ENCODE results near the gene BTN1A1. TPM values are rescaled to one million over a fixed set of nuclear protein-coding genes. Genes with fewer than 3 reads are reported as not detected.

Gene BTN1A1
- total and polyA plus RNA-seq, 9 of the 15 experiments (the other 6 are each of a cell fraction or from before 2014, with no cell fraction given) = 0.01 to 0.15 (median 0.06) TPM; not detected in 4

DNA sequence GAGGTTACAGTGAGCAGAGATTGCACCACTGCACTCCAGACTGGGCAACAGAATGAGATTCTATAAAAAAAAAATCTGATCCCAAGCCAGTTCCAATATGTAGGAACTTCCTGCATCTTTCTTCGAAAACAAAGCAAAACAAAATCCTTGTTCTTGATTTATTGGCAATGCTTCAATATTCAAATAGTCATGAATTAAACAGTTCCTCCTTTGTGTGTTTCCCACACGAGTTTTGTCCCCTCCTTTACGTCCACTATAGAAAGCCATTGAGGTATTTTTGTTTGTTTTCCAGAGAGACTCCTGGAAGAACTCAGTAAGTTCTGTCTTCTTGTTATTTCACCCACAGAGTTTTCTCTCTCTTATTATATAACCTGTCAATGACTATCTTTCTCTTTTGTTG, 7.6 kb downstream of the BTN1A1 start:
- 50% methylated on average over 3 of the region's 3 CpGs for WGBS (ENCODE audit: insufficient coverage, low coverage, missing lambda C conversion rate)
- TF ChIP-seq, protein P1, sequence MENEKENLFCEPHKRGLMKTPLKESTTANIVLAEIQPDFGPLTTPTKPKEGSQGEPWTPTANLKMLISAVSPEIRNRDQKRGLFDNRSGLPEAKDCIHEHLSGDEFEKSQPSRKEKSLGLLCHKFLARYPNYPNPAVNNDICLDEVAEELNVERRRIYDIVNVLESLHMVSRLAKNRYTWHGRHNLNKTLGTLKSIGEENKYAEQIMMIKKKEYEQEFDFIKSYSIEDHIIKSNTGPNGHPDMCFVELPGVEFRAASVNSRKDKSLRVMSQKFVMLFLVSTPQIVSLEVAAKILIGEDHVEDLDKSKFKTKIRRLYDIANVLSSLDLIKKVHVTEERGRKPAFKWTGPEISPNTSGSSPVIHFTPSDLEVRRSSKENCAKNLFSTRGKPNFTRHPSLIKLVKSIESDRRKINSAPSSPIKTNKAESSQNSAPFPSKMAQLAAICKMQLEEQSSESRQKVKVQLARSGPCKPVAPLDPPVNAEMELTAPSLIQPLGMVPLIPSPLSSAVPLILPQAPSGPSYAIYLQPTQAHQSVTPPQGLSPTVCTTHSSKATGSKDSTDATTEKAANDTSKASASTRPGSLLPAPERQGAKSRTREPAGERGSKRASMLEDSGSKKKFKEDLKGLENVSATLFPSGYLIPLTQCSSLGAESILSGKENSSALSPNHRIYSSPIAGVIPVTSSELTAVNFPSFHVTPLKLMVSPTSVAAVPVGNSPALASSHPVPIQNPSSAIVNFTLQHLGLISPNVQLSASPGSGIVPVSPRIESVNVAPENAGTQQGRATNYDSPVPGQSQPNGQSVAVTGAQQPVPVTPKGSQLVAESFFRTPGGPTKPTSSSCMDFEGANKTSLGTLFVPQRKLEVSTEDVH (IDR thresholded peaks at IDR 0.05; ENCODE audit: low read depth, partially characterized antibody) = no peak
- no peak for TF ChIP-seq ESRRA (IDR thresholded peaks at IDR 0.05; ENCODE audit: borderline replicate concordance, low read depth)
- no peak for TF ChIP-seq ZNF316 (IDR thresholded peaks at IDR 0.05)
- TF ChIP-seq TRIM24 (IDR thresholded peaks at IDR 0.05) = no peak
- no peak for TF ChIP-seq ARID1B (IDR thresholded peaks at IDR 0.05)
- TF ChIP-seq YBX1 (IDR thresholded peaks at IDR 0.05) = no peak
- no peak for TF ChIP-seq RAD51 (IDR thresholded peaks at IDR 0.05; ENCODE audit: borderline replicate concordance, low read depth)
- no peak for TF ChIP-seq CBX2 (IDR thresholded peaks at IDR 0.05; ENCODE audit: insufficient read depth, low read length, poor library complexity, severe bottlenecking)
- no peak for TF ChIP-seq PHTF2 (CRISPR knock-in tag; IDR thresholded peaks at IDR 0.05)
- H3K9me3 ChIP-seq (replicated peaks; ENCODE audit: control insufficient read depth, insufficient read depth, low read depth, low read length) = no peaks in the 10 kb centered on the region
- H3K79me2 ChIP-seq (ENCODE audit: control insufficient read depth, insufficient read depth, low read length) = no peaks in the 10 kb centered on the region
- H2AFZ ChIP-seq (ENCODE audit: low read depth, low read length) = no peak overlapping the region
- H3K27me3 ChIP-seq (ENCODE audit: control insufficient read depth in 2 of 2, insufficient read depth in 2 of 2, low read length in 2 of 2) = no peaks in the 10 kb centered on the region
- ChIA-PET POLR2A (no interaction called here), CTCF (ENCODE audit: low intra/inter-chr PET ratio) (no interaction called here)
- H4K20me1 ChIP-seq (replicated peaks; ENCODE audit: control insufficient read depth, insufficient read depth, low read length) = no peaks in the 10 kb centered on the region
- H3K9ac ChIP-seq (ENCODE audit: insufficient read depth in 1 of 2, low read depth in 2 of 2, low read length in 2 of 2) = no peak overlapping the region
- ATAC-seq = no peak
- H3K27ac ChIP-seq (ENCODE audit: extremely low read depth, low read depth, low read length) = no peak overlapping the region
- in situ Hi-C loops (cut with MboI) (no loop called here), intact Hi-C loops (cut with micrococcal nuclease) (no loop called here)
- no peaks in the 10 kb centered on the region for H3K36me3 ChIP-seq (ENCODE audit: control insufficient read depth, insufficient read depth, low read length)
- H3K4me3 ChIP-seq = no peak overlapping the region
- H3K4me2 ChIP-seq (ENCODE audit: insufficient read depth, low read length) = no peak overlapping the region
- H3K4me1 ChIP-seq (replicated peaks in 1 of 2; ENCODE audit: control insufficient read depth in 2 of 2, insufficient read depth in 2 of 2, low read length in 2 of 2) = peaks cover 0 to 2% of the 10 kb centered on the region in 2 experiments; a peak in 1 of 5 replicates
- no peaks in the 10 kb centered on the region for H3K9me1 ChIP-seq (ENCODE audit: control insufficient read depth, insufficient read depth, low read length)
- no peak for FAIRE-seq
- DNase-seq (ENCODE audit: extremely low read depth in 1 of 4, low spot score in 3 of 4) = no peak
- BruUV-seq (replicated peaks) = no TSS peak
